SK-N-SH treated with all-trans-retinoic acid at 6 μM for 48 hours (cell line): ENCODE data around the gene CDON.

ENCODE experiments used
- CREB5 ChIP-seq: fragments of 250-450 bp; sonication (Bioruptor Pico); IDR thresholded peaks from 2 replicates; pipeline ENCODE4 v1.5.1; 2020; ENCODE audit warnings: low read depth, mild to moderate bottlenecking, moderate library complexity
- CSDC2 ChIP-seq: fragments of 250-450 bp; sonication (Bioruptor Pico); IDR thresholded peaks from 2 replicates; pipeline ENCODE4 v1.5.0; 2020; ENCODE audit warnings: mild to moderate bottlenecking, moderate library complexity
- CSRNP3 ChIP-seq: fragments of 250-450 bp; sonication (Bioruptor Pico); IDR thresholded peaks from 2 replicates; pipeline ENCODE4 v1.5.1; 2021; ENCODE audit warnings: mild to moderate bottlenecking, moderate library complexity
- POU6F1 ChIP-seq: fragments of 250-450 bp; sonication (Bioruptor Pico); IDR thresholded peaks from 2 replicates; pipeline ENCODE4 v1.8.0; 2021; ENCODE audit warnings: low read depth, mild to moderate bottlenecking, moderate library complexity, borderline replicate concordance
- ZFP3 ChIP-seq: fragments of 250-450 bp; sonication (Bioruptor Pico); IDR thresholded peaks from 2 replicates; pipeline ENCODE4 v1.5.0; 2020; ENCODE audit warnings: mild to moderate bottlenecking, moderate library complexity
- ZNF565 ChIP-seq: fragments of 450-650 bp; formaldehyde crosslinking; conservative IDR thresholded peaks from 2 replicates; pipeline ENCODE4 v1.5.0; 2020; ENCODE audit warnings: low read depth, mild to moderate bottlenecking, moderate library complexity

- TF ChIP-seq CREB5, result no peak
- no peak for TF ChIP-seq CSDC2
- TF ChIP-seq ZFP3, result no peak
- no peak for TF ChIP-seq POU6F1 (CRISPR knock-in tag)
- no peak for TF ChIP-seq ZNF565
- TF ChIP-seq CSRNP3 (CRISPR knock-in tag), result no peak
Observed at GRCh38 chr11:126088999-126089398, 26.3 kb upstream of the CDON start.
